Islet of Langerhans (tissue), 1 donor: ENCODE results near the gene AGAP1.
"Not testable (repeated sequence)": the region's sequence is repeated elsewhere in the genome, so short reads cannot be mapped to it uniquely, and the experiment has no call there.

Source experiments
- FAIRE-seq: peaks from one replicate; lab custom pipeline; 2011; peaks lifted over from hg19 to GRCh38; lab: Jason Lieb, UNC

AGAP1 gene

GRCh38 chr2:235923859-235924674, 430.2 kb downstream of the AGAP1 start:
- no peak for FAIRE-seq

DNA sequence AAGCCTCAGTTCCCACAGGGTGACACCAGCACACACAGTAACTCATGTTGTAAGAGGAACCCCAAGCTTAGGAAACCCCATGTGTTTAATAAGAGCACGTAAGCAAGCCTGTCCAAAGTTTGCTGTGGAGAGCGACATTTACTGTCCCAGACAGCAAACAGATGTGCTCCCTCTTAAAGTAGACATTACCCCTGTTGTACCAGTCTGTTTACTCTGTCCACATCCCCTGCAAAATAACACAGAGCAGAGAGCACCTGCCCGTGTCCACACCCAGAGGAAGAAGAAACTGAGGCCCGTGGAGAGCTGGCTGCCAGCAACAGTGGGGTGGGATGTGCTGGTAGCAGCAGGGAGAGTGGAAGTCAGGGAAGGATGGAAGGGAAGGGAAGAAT, 430.8 kb downstream of the AGAP1 start:
- FAIRE-seq: no peak

- FAIRE-seq: no peak
Measured at GRCh38 chr2:235925250-235925919, 431.5 kb downstream of the AGAP1 start.

GRCh38 chr2:235926229-235926628, 432.4 kb downstream of the AGAP1 start:
- no peak for FAIRE-seq

DNA sequence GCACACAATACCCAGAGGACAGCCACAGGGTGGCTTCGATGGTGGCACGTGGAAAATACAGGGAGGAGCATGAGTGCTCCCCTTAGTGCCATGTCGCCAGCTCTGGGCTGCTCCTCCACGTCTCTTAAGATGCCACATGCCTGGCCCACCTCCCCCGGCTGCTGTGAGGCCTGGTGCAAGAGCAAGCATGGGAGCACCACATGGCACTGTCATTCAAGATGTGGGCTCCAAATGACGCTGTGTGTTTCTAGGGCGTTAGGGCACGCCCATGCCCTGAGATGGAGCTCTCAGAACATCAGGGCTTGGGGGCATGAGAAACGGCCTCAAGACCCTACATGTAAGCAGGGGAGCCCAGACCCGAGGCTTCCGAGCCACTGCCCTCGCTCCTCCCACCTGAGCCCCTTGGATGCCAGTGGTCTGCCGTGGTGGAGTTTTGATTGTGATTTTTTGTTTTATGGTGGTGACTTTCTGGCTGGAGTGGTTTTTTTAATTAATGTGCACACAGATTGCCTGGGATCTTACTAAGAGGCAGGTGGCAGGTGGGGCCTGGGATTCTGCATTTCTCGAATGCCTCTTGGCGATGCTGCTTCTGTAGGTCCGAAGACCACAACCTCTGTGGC, 435.0 kb downstream of the AGAP1 start:
- FAIRE-seq: no peak

DNA sequence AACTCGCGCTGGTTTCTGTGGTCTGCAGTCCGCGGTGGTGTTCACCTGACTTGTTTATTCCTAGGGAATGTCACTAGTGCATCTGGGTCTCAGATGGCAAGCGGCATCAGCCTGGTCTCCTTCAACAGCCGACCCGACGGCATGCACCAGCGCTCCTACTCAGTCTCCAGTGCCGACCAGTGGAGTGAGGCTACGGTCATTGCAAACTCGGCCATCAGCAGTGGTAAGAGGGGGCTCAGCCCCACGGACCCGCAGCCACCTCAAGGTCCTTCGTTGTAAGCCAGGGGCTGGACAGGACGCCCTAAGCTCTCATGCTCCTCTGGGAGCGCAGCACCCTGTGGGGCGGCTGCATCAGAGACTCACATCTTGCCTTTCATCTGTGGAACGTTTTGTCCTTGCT, 436.9 kb downstream of the AGAP1 start:
- FAIRE-seq: no peak

GRCh38 chr2:235931676-235932075, 437.8 kb downstream of the AGAP1 start:
- no peak for FAIRE-seq

GRCh38 chr2:235934059-235934773, 440.4 kb downstream of the AGAP1 start:
- no peak for FAIRE-seq

DNA sequence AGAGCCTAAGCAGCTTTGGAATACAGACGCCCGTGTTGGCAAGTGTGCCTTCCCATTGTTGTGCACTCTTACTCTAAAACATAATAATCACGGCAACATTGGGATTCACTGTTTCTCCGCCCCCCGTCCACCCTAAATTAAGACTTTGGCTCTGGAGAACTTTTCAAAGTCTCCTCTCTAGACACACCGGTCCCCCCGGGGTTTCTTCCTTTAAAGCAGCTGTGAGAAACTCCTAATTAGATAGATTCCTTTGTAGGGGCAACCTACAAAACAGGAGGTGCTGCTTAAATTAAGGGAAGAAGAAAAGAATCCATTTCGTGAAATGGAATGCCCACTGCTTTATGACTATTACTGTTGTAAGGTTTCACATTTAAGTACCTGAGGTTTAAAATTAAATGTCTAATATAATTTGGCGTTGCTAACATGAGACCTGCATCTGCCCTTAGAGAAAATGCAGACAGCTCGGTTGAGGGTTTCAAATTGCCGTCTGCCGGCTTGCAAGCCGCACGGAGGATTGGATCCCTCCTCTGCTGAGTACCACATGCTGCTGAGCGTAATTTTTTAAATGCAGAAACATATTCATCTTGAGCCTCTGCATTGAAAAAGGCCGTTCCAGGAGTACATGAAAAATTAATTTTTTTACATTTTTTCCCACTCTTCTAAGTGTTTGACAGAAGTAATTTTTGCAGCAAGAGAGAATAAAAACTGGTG, 441.1 kb downstream of the AGAP1 start:
- no peak for FAIRE-seq

DNA sequence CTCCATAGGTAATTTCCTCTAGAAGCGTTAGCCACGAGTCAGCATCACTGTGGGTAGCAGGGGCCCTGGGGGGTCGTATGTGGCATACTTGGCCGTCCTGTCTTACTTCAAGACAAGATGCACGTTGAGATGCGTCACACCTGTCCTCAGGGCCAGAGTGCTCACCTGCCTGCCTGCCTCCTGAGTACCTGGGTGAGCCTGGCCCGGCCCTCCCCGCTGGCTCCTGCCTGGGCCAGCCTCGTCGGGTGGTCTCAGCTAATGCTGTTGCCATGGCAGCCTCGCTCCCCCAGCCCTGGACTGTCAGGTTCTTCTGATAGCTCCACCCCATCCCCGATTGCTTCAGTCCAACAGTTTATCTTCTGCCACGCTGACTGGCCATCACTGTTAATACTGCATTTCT, 441.9 kb downstream of the AGAP1 start:
- FAIRE-seq: no peak

DNA sequence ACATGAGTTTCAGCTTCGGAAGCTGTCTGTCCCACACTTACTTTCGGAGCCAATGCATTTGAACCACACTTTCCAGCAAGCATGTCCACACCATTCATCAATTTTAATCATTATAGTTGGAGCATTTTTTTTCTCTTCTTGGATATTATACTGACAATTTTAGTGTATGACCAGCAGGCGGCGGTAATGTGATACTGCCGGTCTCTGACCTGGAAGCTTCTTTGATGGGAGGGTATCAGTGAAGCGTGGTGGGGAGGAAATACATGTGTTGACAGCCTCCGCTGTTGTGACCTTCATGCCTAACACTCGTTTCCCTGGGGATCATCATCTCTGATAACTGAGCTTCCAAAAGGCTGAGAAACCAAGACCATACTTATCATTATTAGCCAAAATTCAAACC, 442.6 kb downstream of the AGAP1 start:
- no peak for FAIRE-seq

DNA sequence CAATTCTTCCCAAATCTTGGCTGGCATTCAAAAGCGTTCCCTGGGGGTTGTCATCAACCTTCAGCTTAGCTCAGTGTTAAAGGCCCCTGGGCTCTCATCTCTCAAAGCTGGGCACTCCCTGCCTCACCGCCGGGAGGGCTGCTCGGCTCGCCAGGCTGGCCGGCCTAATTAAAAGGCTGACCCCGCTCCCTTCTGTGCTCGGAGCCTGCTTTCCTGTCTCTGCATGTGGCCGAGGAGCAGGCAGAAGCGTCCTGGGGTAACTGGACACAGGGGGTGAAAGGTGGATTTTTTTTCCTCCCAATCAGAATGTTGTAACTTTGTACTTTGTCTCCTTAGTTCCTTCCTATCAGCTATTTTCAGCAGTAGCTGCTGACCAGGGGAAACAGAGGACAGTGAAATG, 443.2 kb downstream of the AGAP1 start:
- FAIRE-seq: no peak

DNA sequence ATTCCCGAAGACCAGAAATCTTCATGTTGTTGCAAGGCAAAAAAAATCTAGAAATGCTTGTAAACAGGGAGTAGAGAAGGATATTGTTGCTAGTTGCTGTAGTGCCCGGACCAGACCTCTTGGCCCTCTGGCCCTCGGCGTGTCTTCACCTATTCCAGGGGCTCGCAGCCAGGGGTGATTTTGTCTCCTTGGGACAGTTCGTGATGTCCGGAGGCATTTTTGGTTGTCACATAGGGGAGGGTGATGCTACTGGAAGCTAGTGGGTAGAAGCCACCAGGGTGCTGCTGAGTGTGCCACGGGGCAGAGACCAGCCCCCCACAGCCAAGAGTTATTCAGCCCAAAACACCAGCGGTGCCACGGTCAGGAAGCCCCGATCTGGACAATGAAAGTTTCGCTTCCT, 443.7 kb downstream of the AGAP1 start:
- no peak for FAIRE-seq

DNA sequence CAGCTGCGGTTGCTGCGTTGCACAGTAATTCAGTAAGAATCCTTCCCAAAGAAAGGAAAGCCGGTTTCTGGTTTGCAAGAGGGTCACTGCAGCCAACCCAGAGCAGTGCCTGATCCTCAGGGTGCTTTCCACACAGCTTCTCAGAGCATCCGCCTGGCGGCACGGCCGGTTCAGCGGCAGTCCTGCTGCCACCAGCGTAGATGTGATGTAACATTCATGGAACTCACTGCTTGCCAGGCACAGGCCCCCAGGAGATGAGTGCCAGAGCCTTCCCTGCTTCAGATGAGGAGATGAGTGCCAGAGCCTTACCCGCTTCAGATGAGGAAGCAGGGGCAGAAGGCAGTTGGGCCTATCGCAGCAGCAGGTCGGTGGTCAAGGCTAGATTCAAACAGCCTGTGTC, 444.1 kb downstream of the AGAP1 start:
- no peak for FAIRE-seq

- FAIRE-seq: no peak
Measured at GRCh38 chr2:235938611-235939010, 444.8 kb downstream of the AGAP1 start.

GRCh38 chr2:235939471-235939870, 445.6 kb downstream of the AGAP1 start:
- no peak for FAIRE-seq

GRCh38 chr2:235940330-235940729, 446.5 kb downstream of the AGAP1 start:
- FAIRE-seq: no peak

DNA sequence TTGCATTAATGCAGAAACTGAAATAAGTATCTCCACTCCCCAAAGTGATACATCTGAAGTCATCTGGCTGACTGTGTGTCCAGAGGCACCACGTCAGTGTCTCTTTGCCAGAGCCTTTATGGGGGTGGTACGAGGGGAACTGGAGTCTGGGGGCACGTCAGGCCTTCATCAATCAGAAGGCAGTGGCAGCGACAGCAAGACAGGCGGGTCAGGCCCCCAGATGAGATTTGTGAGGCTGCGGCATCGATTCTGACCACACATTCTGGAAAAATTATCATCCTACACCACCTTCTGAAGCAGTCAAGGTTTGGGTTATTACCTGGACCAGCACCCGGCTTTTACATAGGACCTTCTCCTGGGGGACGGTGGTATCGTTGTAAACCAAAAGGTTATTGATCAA, 450.7 kb downstream of the AGAP1 start:
- FAIRE-seq: no peak

GRCh38 chr2:235945608-235946140, 451.8 kb downstream of the AGAP1 start:
- no peak for FAIRE-seq

DNA sequence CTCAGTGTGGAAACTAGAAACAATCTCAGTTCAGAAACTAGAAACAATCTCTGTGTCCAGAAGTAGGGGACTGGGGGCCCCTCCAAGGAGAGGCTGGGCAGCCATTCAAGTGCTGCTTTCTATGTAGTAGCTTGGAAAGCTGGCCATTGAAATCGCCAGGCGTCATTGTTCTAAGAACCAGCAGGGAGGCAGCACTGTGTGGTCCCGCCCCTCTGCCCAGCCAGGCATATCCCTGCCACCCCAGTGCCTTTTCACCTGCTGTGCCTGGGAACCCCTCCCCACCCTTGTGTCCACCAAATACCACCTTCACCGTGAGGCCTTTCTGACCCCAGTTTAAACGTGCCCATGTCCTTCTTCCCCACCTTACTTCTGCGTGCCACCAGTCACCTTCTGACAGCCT, 452.7 kb downstream of the AGAP1 start:
- no peak for FAIRE-seq

GRCh38 chr2:235947055-235947454, 453.2 kb downstream of the AGAP1 start:
- not testable (repeated sequence) for FAIRE-seq
